Glutamatergic neuron (in vitro differentiated cells): ENCODE measurements around the gene GARS1. TPM values are rescaled to one million over a fixed set of nuclear protein-coding genes. Genes with fewer than 3 reads are reported as not detected.
"Not testable (repeated sequence)": the region's sequence is repeated elsewhere in the genome, so short reads cannot be mapped to it uniquely, and the experiment has no call there.

Source experiments
- DNase-seq: peaks from one replicate; pipeline ENCODE4 v3.0.0; 2022
- H3K27ac Mint-ChIP-seq: one replicate; pipeline ENCODE4 v1.8.0; 2020; ENCODE audit warnings: mild to moderate bottlenecking, mixed read lengths, inconsistent platforms; ENCODE audit not compliant: unreplicated experiment
- H3K27me3 Mint-ChIP-seq: one replicate; pipeline ENCODE4 v1.8.0; 2020; ENCODE audit warnings: mild to moderate bottlenecking, moderate library complexity, mixed read lengths, inconsistent platforms; ENCODE audit not compliant: unreplicated experiment
- H3K36me3 Mint-ChIP-seq: one replicate; pipeline ENCODE4 v1.8.0; 2020; ENCODE audit warnings: mild to moderate bottlenecking, mixed read lengths, inconsistent platforms; ENCODE audit not compliant: unreplicated experiment
- H3K4me1 Mint-ChIP-seq: one replicate; pipeline ENCODE4 v1.8.0; 2020; ENCODE audit warnings: mild to moderate bottlenecking, low read depth, mixed read lengths, inconsistent platforms; ENCODE audit not compliant: unreplicated experiment
- H3K4me3 Mint-ChIP-seq: one replicate; pipeline ENCODE4 v1.8.0; 2020; ENCODE audit warnings: mild to moderate bottlenecking, mixed read lengths, inconsistent platforms; ENCODE audit not compliant: unreplicated experiment
- H3K9me3 Mint-ChIP-seq: one replicate; pipeline ENCODE4 v1.8.0; 2020; ENCODE audit warnings: mild to moderate bottlenecking, moderate library complexity, mixed read lengths, inconsistent platforms; ENCODE audit not compliant: unreplicated experiment
- total RNA-seq: library from RNA; stranded (reverse); fragmentation: NEBNext Ultra II Directional; extraction: Animal tissue kit (Norgen Biotek cat#: 25700); gene quantifications from one replicate; pipeline ENCODE4 v1.2.1, GENCODE V29; 2021; ENCODE audit not compliant: unreplicated experiment
- TF ChIP-seq, protein P1 (sequence below): fragments of 200-600 bp; sonication (generic); IDR thresholded peaks from one replicate; pipeline ENCODE4 v1.5.0; 2021; ENCODE audit not compliant: partially characterized antibody, unreplicated experiment

Gene GARS1
- total RNA-seq, 1 donor from 2014 or later = 511 TPM

DNA sequence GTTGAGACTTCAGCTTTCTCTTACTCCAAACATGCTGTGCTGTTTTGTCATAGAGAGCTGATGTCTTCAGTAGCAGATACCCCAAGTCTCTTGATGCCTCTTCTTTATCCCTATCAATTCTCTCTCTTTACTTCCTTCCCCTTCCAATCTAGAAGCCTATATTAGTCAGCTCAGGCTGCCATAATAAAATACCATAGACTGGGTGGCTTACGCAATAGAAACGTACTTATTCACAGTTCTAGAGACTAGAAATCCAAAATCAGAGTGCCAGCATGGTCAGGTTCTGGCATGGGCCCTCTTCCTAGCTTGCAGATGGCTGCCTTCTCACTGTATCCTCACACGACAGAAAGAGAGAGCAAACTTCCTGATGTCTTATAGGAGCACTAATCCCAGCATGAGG lies 9.0 kb upstream of the GARS1 start:
- Mint-ChIP-seq H3K4me1 (peaks cover 7% of the 10 kb centered on the region), H3K4me3 (no peak overlapping the region), H3K27ac (no peak overlapping the region), H3K9me3 (peaks cover 3% of the 10 kb centered on the region), H3K27me3 (no peaks in the 10 kb centered on the region), H3K36me3 (peaks cover 18% of the 10 kb centered on the region)
- no peak for DNase-seq
- TF ChIP-seq, protein P1, sequence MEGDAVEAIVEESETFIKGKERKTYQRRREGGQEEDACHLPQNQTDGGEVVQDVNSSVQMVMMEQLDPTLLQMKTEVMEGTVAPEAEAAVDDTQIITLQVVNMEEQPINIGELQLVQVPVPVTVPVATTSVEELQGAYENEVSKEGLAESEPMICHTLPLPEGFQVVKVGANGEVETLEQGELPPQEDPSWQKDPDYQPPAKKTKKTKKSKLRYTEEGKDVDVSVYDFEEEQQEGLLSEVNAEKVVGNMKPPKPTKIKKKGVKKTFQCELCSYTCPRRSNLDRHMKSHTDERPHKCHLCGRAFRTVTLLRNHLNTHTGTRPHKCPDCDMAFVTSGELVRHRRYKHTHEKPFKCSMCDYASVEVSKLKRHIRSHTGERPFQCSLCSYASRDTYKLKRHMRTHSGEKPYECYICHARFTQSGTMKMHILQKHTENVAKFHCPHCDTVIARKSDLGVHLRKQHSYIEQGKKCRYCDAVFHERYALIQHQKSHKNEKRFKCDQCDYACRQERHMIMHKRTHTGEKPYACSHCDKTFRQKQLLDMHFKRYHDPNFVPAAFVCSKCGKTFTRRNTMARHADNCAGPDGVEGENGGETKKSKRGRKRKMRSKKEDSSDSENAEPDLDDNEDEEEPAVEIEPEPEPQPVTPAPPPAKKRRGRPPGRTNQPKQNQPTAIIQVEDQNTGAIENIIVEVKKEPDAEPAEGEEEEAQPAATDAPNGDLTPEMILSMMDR = no peak

GRCh38 chr7:30587547-30587946 lies 7.1 kb upstream of the GARS1 start:
- not testable (repeated sequence) for H3K27ac Mint-ChIP-seq, DNase-seq, H3K27me3 Mint-ChIP-seq, H3K9me3 Mint-ChIP-seq, H3K4me1 Mint-ChIP-seq, H3K4me3 Mint-ChIP-seq
- H3K36me3 Mint-ChIP-seq = peaks cover 17% of the 10 kb centered on the region

GRCh38 chr7:30589111-30589510 lies 5.6 kb upstream of the GARS1 start:
- Mint-ChIP-seq H3K27me3 (peaks cover 4% of the 10 kb centered on the region), H3K4me1 (peaks cover 8% of the 10 kb centered on the region), H3K4me3 (peak overlapping the region; percentile 21), H3K9me3 (peaks cover 4% of the 10 kb centered on the region), H3K27ac (peak overlapping the region; percentile 75), H3K36me3 (peaks cover 12% of the 10 kb centered on the region)
- TF ChIP-seq, protein P1 = no peak
- no peak for DNase-seq

DNA sequence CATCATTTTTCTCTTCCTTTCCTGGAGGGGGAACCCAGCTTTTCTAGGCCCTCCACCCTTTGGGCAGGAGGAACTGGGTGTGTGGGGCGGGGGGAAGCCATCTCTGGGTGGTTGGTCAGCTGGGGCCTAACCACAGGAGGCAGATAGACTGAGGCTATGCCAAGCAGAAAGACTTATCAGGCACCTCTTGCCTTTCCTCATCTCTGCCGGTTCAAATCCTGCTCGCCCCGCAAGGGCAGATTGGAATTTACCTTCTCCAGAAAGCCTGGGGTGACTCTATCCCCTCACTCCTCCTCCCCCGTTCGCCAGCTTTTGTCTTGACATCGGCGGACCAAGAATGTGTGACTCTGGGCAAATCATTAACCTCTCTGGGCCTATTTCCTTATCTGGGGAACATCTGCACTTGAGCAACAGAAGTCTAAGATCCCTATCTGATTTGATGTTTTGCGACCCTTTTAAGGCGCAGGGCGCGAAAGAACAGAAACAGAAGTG lies 584 bp upstream of the GARS1 start:
- peaks cover 12% of the 10 kb centered on the region for H3K27me3 Mint-ChIP-seq
- peaks cover 23% of the 10 kb centered on the region for H3K9me3 Mint-ChIP-seq
- DNase-seq = peak; percentile 32
- H3K36me3 Mint-ChIP-seq = no peaks in the 10 kb centered on the region
- H3K4me1 Mint-ChIP-seq = peaks cover 13% of the 10 kb centered on the region
- H3K4me3 Mint-ChIP-seq = peak overlapping the region; percentile 100
- TF ChIP-seq, protein P1 = no peak
- peak overlapping the region; percentile 100 for H3K27ac Mint-ChIP-seq

DNA sequence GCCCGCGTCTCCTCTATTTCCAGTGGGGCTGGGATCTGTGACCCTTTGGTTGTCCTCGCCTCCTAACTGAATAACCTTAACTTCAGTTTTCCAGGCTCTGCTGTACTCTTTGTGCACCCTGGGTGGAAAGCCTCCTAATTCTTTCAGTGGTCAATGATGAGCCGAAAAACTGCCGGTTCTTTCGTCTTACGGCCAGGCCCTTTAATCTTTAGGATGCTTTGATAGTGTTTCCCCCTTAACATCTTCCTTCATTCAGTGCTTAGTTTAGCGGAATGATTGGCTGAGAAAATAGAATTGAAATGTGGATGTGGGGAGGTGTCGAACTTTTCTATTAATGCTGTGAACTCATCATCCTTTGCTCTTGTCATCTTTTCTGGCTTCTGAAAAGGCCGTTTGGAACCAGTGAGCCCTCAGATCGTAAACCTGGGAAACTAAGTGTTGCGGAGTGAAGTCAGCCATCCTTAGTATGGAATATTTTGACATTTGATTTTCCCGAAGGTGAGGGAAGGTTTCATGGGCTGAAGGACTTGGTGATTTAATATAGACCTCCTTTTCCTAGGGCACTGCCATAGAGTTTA lies 847 bp downstream of the GARS1 start:
- Mint-ChIP-seq H3K27ac (peak overlapping the region; percentile 100), H3K9me3 (peaks cover 23% of the 10 kb centered on the region), H3K4me1 (peaks cover 13% of the 10 kb centered on the region), H3K36me3 (no peaks in the 10 kb centered on the region), H3K27me3 (peaks cover 12% of the 10 kb centered on the region), H3K4me3 (peak overlapping the region; percentile 100)
- DNase-seq = no peak
- TF ChIP-seq, protein P1 = no peak
